OCI-LY1 (cell line): ENCODE data around the gene SDCCAG8.

ENCODE experiments used
- H2AFZ ChIP-seq: fragments of 200-600 bp; sonication (generic), shearing (Covaris generic); 2 replicates; pipeline ENCODE4 v1.6.0; 2014; ENCODE audit warnings: antibody characterized with exemption, mild to moderate bottlenecking, low read length
- H3F3A ChIP-seq: fragments of 200-600 bp; sonication (generic), shearing (Covaris generic); 2 replicates; pipeline ENCODE4 v1.6.0; 2014; ENCODE audit warnings: mild to moderate bottlenecking, antibody characterized with exemption, low read length, moderate library complexity; ENCODE audit not compliant: insufficient read depth
- H3K27ac ChIP-seq: fragments of 200-600 bp; sonication (generic); 2 replicates; pipeline ENCODE4 v1.5.1; 2014; ENCODE audit warnings: low read length, mixed run types, mild to moderate bottlenecking, low read depth; ENCODE audit not compliant: poor library complexity, severe bottlenecking
- H3K27me3 ChIP-seq: fragments of 200-600 bp; sonication (generic); 2 replicates; pipeline ENCODE4 v1.6.0; 2014; ENCODE audit warnings: antibody characterized with exemption, mild to moderate bottlenecking, low read length, moderate library complexity; ENCODE audit not compliant: insufficient read depth
- H3K36me3 ChIP-seq: fragments of 200-600 bp; sonication (generic); 2 replicates; pipeline ENCODE4 v1.6.1; 2014; ENCODE audit warnings: mild to moderate bottlenecking, antibody characterized with exemption, low read length, moderate library complexity, mixed read lengths; ENCODE audit not compliant: insufficient read depth
- H3K4me1 ChIP-seq: fragments of 200-600 bp; sonication (generic); 2 replicates; pipeline ENCODE4 v1.5.1; 2014; ENCODE audit warnings: mild to moderate bottlenecking, low read length, moderate library complexity; ENCODE audit not compliant: insufficient read depth, severe bottlenecking
- H3K4me2 ChIP-seq: fragments of 200-600 bp; sonication (generic), shearing (Covaris generic); 2 replicates; pipeline ENCODE4 v1.6.1; 2014; ENCODE audit warnings: low read length
- H3K4me3 ChIP-seq: fragments of 200-600 bp; sonication (generic); 2 replicates; pipeline ENCODE4 v1.5.1; 2014; ENCODE audit warnings: low read length, low read depth, mild to moderate bottlenecking, mixed read lengths; ENCODE audit not compliant: poor library complexity, severe bottlenecking
- H3K79me2 ChIP-seq: fragments of 200-600 bp; shearing (Covaris generic); 2 replicates; pipeline ENCODE4 v1.6.1; 2016; ENCODE audit warnings: mixed run types, low read length, mixed read lengths; ENCODE audit not compliant: insufficient read depth
- H3K9ac ChIP-seq: fragments of 200-600 bp; sonication (generic), shearing (Covaris generic); 2 replicates; pipeline ENCODE4 v1.6.1; 2014; ENCODE audit warnings: mild to moderate bottlenecking, low read length, mixed read lengths
- H3K9me2 ChIP-seq: fragments of 200-600 bp; sonication (generic), shearing (Covaris generic); 2 replicates; pipeline ENCODE4 v1.6.1; 2014; ENCODE audit warnings: low read depth, mild to moderate bottlenecking, low read length, mixed read lengths
- H3K9me3 ChIP-seq: fragments of 200-600 bp; shearing (Covaris generic); 2 replicates; pipeline ENCODE4 v1.6.1; 2014; ENCODE audit warnings: low read length, mixed read lengths
- H4K20me1 ChIP-seq: fragments of 200-600 bp; sonication (generic), shearing (Covaris generic); 2 replicates; pipeline ENCODE4 v1.6.0; 2016; ENCODE audit warnings: mild to moderate bottlenecking, low read length; ENCODE audit not compliant: insufficient read depth
- CTCF ChIP-seq: fragments of 200-600 bp; sonication (generic), shearing (Covaris generic); IDR thresholded peaks from 2 replicates; pipeline ENCODE4 v1.5.1; 2017; ENCODE audit warnings: mild to moderate bottlenecking, antibody characterized with exemption, low read length, moderate library complexity, mixed read lengths
- EZH2 ChIP-seq: fragments of 200-600 bp; sonication (generic), shearing (Covaris generic); IDR thresholded peaks from 2 replicates; pipeline ENCODE4 v1.8.0; 2017; ENCODE audit warnings: borderline replicate concordance, mixed run types, mild to moderate bottlenecking, antibody characterized with exemption, low read length, moderate library complexity, mixed read lengths

Gene SDCCAG8

GRCh38 chr1:243428617-243429342 is 172.9 kb downstream of the SDCCAG8 start:
- no peaks in the 10 kb centered on the region for H3K4me1 ChIP-seq
- H3K9me2 ChIP-seq, result no peaks in the 10 kb centered on the region
- H4K20me1 ChIP-seq, result no peaks in the 10 kb centered on the region
- H3K4me2 ChIP-seq, result no peak overlapping the region
- no peaks in the 10 kb centered on the region for H3K79me2 ChIP-seq
- H3K27ac ChIP-seq, result no peak overlapping the region
- no peak overlapping the region for H3K9ac ChIP-seq
- H3F3A ChIP-seq, result no peaks in the 10 kb centered on the region
- no peaks in the 10 kb centered on the region for H3K9me3 ChIP-seq
- H3K4me3 ChIP-seq, result no peak overlapping the region
- TF ChIP-seq CTCF (no peak), EZH2 (no peak)
- no peaks in the 10 kb centered on the region for H3K27me3 ChIP-seq
- no peaks in the 10 kb centered on the region for H3K36me3 ChIP-seq
- H2AFZ ChIP-seq, result no peak overlapping the region

GRCh38 chr1:243431591-243431990 is 175.8 kb downstream of the SDCCAG8 start:
- Histone ChIP-seq H3K9ac (no peak overlapping the region), H3K4me1 (no peaks in the 10 kb centered on the region), H3K79me2 (no peaks in the 10 kb centered on the region), H3K4me3 (no peak overlapping the region), H3K4me2 (no peak overlapping the region), H3F3A (no peaks in the 10 kb centered on the region), H3K9me3 (no peaks in the 10 kb centered on the region), H3K27ac (no peak overlapping the region), H2AFZ (no peak overlapping the region), H3K9me2 (no peaks in the 10 kb centered on the region), H4K20me1 (no peaks in the 10 kb centered on the region), H3K36me3 (no peaks in the 10 kb centered on the region), H3K27me3 (no peaks in the 10 kb centered on the region)
- no peak for TF ChIP-seq EZH2
- TF ChIP-seq CTCF, result no peak

- Histone ChIP-seq H3K27me3 (no peaks in the 10 kb centered on the region), H3K9me3 (no peaks in the 10 kb centered on the region), H3F3A (no peaks in the 10 kb centered on the region), H3K4me1 (no peaks in the 10 kb centered on the region), H3K36me3 (no peaks in the 10 kb centered on the region), H3K4me3 (no peak overlapping the region), H3K4me2 (no peak overlapping the region), H4K20me1 (no peaks in the 10 kb centered on the region), H2AFZ (no peak overlapping the region), H3K9me2 (no peaks in the 10 kb centered on the region), H3K27ac (no peak overlapping the region), H3K79me2 (no peaks in the 10 kb centered on the region), H3K9ac (no peak overlapping the region)
- TF ChIP-seq CTCF (no peak), EZH2 (no peak)
Observed at GRCh38 chr1:243432136-243432535, 176.3 kb downstream of the SDCCAG8 start.
